LHCN-M2 (cell line): ENCODE data around the gene TRPM5. TPM values are rescaled to one million over a fixed set of nuclear protein-coding genes. Genes with fewer than 3 reads are reported as not detected.
"Not testable (repeated sequence)": the region's sequence is repeated elsewhere in the genome, so short reads cannot be mapped to it uniquely, and the experiment has no call there.

Experiments
- DNase-seq: peaks from one replicate; pipeline ENCODE4 v3.0.0-alpha.2; 2012; ENCODE audit warnings: low read depth
- polyA plus RNA-seq: library from polyadenylated mRNA; unstranded; fragments of >200 nt; gene quantifications from one replicate; pipeline ENCODE4 v1.2.1, GENCODE V29; 2012; ENCODE audit warnings: missing spikeins
- total RNA-seq: library from RNA; depleted of rRNA; stranded (reverse); fragments of >200 nt; gene quantifications from 2 replicates; pipeline ENCODE4 v1.2.3, GENCODE V29; 2014; rRNA removed

The TRPM5 gene, protein sequence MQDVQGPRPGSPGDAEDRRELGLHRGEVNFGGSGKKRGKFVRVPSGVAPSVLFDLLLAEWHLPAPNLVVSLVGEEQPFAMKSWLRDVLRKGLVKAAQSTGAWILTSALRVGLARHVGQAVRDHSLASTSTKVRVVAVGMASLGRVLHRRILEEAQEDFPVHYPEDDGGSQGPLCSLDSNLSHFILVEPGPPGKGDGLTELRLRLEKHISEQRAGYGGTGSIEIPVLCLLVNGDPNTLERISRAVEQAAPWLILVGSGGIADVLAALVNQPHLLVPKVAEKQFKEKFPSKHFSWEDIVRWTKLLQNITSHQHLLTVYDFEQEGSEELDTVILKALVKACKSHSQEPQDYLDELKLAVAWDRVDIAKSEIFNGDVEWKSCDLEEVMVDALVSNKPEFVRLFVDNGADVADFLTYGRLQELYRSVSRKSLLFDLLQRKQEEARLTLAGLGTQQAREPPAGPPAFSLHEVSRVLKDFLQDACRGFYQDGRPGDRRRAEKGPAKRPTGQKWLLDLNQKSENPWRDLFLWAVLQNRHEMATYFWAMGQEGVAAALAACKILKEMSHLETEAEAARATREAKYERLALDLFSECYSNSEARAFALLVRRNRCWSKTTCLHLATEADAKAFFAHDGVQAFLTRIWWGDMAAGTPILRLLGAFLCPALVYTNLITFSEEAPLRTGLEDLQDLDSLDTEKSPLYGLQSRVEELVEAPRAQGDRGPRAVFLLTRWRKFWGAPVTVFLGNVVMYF (N-terminal part only)
- total RNA-seq = not detected in 2 replicates
- polyA plus RNA-seq = not detected

GRCh38 chr11:2443881-2444820 lies at the start of gene TRPM5:
Gene TRPM5, minus strand, starts transcription at chr11:2444514. Its CDS starts 21,478 bp downstream, at chr11:2423036.
- DNase-seq = no peak

- DNase-seq = no peak
These were observed 44.8 kb upstream of the TRPM5 start for GRCh38 chr11:2489083-2489482.

- DNase-seq = no peak
These were observed 43.7 kb upstream of the TRPM5 start for GRCh38 chr11:2488004-2488403.

- DNase-seq = no peak
These were observed 40.3 kb upstream of the TRPM5 start for GRCh38 chr11:2484576-2485125.

- no peak for DNase-seq
These were observed 39.1 kb upstream of the TRPM5 start for GRCh38 chr11:2483426-2483825.

DNA sequence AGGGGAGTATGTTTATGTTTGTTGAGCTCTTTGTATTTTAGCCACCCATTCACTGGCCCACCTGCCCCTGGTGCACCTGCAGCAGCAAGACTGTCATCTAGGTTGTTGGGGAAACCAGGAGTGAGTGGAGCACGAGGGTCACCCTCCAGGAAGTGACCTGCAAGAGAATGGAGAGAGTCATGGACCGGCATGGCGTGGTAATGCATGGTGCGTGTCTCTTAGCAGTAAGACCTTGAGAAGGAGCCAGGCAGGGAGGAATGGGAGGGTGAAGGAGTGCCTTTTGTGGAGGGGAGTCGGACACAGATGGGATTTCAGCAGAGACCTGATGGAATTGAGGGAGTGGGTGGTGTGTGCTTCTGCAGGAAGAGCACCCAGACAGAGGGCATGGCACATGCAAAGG lies 38.4 kb upstream of the TRPM5 start:
- no peak for DNase-seq

DNA sequence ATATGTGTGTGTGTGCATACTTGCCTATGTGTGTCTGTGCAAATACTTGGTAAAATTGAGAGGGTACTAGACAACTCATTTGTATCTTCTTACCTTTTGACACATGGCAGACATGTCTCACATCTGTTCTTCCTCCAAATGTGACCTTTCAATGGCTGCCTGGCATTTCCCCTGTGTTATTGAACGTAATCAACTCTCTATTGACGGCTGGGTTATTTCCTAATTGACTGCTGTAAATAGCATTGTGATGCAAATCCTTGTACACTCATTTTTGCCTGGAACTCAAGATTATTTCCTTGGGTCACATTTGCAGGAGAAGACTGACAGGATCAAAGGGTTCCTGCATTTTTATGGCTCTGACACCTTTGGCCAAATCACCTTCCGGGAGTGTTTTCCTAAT lies 37.9 kb upstream of the TRPM5 start:
- DNase-seq = no peak

GRCh38 chr11:2481253-2481652 lies 36.9 kb upstream of the TRPM5 start:
- no peak for DNase-seq

- DNase-seq = no peak
These were observed 36.5 kb upstream of the TRPM5 start for GRCh38 chr11:2480874-2481220.

DNA sequence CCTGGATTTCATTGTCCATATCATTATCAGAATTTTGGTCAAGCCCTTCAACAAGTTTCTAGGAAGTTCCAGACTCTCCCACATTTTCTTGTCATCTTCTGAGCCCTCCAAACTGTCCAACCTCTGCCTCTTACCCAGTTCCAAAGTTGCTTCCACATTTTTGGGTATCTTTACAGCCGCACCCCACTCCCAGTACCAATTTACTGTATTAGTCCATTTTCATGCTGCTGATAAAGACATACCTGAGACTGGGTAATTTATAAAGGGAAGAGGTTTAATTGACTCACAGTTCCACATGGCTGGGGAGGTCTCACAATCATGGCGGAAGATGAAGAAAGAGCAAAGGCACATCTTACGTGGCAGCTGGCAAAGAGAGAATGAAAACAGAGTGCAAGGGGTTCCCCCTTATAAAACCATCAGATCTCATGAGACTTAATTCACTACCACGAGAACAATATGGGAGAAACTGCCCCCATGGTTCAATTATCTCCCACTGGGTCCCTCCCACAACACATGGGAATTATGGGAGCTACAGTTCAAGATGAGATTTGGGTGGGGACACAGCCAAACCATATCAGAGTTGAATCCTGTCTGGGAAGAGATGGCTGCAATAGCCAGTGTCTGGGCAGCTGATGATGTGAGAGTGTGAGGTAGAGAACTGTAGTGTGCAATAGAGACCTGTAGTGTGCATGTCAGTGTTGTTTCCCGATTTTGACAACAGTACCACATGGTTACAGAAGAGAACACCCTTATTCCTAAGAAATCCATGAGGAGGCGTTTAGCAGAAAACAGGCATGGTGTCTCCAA lies 36.0 kb upstream of the TRPM5 start:
- not testable (repeated sequence) for DNase-seq

- no peak for DNase-seq
These were observed 33.6 kb upstream of the TRPM5 start for GRCh38 chr11:2477936-2478335.

GRCh38 chr11:2477254-2477653 lies 32.9 kb upstream of the TRPM5 start:
- no peak for DNase-seq

- DNase-seq = no peak
These were observed 31.0 kb upstream of the TRPM5 start for GRCh38 chr11:2475136-2475918.

DNA sequence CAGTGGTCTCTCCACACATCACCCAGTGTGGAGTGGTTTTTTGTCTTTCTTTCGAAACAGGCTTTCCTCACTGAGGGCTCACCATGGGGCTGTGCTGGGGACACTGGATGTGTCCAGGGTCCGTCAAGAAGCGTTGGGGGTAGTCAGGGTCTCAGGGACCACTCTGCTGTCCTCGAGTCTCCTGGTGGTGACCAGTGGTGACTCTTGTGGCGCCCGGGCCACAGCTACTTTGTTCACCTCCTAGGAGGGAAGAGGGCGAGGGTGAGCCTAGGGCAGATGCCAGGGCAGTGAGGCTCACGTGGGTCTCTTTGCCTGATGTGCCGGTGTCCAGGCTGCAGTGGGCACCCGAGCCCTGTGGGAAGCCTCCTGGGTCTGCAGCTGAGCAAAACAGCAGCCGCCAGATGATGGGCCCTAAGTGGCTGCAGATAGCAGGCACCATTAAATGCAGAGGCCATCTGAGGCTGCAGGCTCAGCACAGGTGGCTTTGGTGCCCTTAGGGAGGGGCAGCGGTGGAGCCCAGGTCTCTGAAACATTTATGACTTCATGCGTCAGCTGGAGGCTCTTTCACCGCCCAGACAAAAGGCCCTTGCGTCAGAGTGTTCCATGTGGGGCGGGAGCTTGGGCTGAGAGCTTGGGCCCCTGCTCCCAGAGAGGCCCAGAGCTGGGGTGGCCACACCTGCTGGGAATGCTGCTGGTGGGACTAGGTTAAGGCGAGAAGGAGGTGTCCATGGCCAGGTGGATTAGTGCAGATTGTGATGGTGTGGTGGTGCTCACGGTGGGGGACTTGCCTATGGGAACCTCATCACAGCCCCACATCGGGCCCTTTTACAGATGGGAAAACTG lies 30.0 kb upstream of the TRPM5 start:
- no peak for DNase-seq

- DNase-seq = no peak
These were observed 29.2 kb upstream of the TRPM5 start for GRCh38 chr11:2473361-2474058.

GRCh38 chr11:2472428-2473186 lies 28.3 kb upstream of the TRPM5 start:
- DNase-seq = no peak

GRCh38 chr11:2471804-2472096 lies 27.4 kb upstream of the TRPM5 start:
- no peak for DNase-seq
